Hypothalamus (tissue), 51 donors: ENCODE results near the gene TIAM1.
"Not testable (repeated sequence)": the region's sequence is repeated elsewhere in the genome, so short reads cannot be mapped to it uniquely, and the experiment has no call there.

ENCODE experiments used
- DNase-seq, 51 donors: peaks; one replicate each; lab custom pipeline; 2025; lab: John Stamatoyannopoulos, UW

The TIAM1 gene

DNA sequence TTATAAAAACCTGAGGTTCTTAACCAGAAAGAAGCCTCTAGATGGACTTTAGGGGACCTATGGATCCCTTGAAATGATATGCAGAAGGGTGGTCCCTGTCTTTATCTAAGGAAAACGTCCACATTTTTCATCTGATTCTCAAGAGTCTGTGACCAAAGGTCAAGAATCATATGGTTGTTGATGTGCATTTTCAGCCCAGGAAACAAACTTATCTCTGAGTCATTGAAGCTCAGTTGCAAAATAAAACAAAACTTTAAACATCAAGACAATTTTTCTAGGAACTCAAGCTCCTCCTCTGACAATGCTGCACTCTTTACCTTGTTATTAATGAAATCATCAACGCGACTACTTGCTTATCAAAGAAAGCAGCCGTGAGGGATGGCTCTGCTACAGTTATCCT lies 83.3 kb downstream of the TIAM1 start:
- no peak for DNase-seq

DNA sequence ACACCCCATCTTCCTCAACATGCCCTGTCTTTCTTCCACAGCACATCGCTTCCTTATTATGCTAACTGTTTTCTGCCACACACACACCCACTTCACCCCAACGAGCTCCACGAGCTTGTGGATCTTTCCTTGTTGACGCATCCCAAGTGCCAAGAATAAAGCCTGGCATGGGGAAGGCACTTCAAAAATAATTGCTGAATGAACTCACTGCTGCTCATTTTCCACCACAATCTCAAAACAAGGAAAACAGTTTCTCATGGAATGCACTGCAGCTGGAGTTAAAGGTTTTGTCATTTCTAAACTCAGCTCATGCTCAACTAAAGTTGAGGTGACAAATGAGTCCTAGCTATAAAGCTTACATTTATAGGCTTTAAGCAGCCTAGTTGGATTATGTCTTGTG lies 86.0 kb downstream of the TIAM1 start:
- DNase-seq = no peak

DNA sequence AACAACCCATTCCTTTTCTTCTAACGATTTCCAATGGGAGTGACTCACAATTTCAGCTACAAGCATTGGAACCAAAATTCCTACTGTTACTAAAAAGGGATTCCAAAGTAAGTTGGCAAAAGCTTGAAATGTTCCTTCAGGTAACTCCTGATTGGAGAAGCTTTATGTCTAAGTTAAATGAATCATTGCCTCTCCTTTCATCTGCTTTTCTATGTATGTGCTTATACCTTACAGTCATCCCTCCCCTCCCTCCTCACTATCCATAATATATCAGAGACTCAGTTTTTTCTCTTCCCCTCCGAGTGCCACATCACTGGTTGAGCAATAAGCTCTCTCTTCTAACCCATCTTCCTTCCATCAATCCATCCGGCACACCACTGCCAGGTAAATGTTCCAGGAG lies 86.8 kb downstream of the TIAM1 start:
- DNase-seq = no peak

DNA sequence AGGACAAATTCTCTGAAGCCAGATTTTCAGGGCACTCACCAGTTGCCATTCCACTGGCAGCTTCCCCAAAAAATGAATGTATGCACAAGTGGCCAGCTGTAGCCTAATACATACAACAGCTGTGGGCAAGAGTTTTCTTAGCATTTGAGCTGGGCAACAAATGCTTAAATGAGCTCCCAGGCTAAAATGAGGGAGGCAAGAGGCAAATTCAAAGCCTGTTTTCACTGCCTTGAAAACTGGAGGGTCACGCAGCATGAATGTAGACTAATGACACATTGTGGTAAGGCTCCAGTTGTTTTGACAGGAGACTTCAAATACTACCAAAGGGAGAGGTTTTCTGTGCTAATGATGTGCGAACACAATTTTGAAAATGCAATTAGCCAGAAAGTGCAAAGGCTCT lies 88.2 kb downstream of the TIAM1 start:
- peak in 1 of 51 donors; percentile 5 for DNase-seq

DNA sequence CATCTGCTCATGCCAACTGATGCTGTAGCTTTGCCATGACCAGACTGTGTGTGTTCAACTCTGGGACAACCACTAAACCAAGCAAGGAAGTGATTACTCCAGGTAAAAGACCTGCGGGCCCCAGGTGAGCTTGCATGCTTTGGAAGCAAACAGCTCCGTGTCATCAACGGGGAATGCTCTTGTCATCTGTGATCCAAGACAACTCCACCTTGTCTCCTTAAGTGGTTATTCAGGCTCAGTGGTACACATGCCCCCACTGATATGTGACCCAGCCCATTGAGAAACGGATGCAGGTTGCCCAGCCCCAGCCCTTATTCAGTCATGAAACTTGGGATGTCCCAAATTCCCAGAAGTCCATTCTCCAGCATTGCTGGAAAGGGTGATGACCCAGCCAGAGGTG lies 89.0 kb downstream of the TIAM1 start:
- no peak for DNase-seq

DNA sequence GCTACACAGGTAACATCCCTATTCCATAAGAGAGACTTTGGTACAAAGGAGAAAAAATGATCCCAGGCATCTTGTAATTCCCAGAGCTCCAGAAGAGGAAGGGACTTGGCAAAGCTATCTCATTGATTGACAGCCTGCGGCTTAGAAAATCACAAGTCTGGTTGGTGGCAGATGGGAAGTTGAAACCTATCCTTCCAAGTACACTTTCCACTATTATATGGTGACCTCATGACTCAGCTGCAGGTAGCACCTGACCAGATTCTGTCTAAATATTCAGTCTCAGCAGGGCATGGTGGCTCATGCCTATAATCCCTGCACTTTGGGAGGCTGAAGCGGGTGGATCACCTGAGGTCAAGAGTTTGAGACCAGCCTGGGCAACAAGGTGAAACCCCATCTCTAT lies 89.9 kb downstream of the TIAM1 start:
- no peak for DNase-seq

DNA sequence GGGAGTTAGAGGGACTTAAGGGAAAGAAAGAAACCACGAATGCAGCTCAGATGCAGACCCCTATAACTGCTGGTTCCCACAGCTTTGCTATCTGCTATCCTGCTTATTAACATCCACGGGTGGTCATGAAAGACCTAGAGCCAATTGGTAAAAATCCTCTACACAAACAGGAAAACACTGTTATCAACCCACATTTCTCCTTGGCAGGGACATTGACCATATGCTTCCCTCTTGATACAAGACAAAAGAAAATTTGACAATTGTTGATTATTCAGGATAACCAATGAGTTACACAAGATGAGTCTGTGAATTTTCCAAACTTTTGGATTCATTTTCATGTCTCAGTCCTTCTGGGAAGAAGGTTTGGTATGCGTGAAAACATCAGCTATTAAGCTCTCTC lies 90.4 kb downstream of the TIAM1 start:
- DNase-seq = no peak

DNA sequence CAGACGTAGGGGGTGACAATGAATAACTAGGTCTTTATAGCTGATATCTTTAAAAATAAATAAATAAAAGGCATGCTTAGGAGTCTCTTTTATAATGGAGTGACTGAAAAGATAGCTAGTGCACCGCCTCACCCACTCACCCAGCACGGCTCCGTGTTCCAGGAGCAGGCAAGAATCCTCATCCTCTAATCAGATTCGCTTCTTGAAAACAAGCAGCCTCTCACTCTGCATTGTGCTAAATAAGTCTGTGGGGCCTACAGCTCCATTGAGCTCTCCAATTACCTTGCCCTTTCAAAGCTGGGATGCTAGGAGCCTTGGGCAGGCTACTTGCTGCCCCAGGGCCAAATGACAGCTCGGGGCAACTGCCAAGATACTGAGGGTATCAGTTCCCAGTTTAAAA lies 91.5 kb downstream of the TIAM1 start:
- peak in 3 of 51 donors; percentile 9 to 51 (median 25) for DNase-seq

DNA sequence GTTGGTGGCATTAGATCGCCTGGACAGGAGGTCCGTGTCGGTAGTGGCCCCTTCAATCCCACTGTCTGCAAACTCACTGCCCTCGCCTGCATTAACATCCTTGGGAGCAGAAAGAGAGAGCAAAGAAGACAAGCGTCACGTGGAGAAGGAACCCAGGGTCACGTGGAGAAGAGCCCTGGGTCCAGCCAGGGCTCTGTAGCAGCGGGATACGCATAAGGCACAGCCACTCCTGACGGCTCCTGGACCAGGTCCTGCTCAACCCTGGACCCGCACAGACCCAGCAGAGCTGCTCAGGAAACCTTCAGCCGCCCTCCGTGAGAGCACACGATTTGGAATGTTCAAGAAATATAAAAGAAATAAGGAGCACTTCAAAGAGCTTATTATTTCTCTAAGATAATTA lies 92.0 kb downstream of the TIAM1 start:
- DNase-seq = no peak

DNA sequence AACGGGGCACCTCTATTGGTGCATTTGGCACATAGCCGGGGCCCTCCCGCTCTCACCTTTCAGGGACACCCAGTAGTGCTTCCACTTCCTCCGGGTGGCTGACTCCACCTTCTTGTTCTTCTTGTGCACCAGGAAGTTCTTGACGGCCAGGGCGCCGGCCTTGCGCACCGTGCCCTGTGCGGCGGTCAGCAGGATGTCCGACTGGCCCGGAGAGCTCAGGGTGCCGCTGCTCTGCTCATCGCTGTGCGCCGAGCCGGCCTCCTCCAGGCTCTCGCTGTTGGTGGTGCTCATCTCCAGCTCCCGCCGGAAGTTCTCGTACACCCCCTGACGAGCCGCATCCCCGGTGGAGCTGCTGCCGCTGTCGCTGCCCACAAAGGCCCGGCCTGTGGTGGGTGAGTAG lies 92.4 kb downstream of the TIAM1 start:
- no peak for DNase-seq

DNA sequence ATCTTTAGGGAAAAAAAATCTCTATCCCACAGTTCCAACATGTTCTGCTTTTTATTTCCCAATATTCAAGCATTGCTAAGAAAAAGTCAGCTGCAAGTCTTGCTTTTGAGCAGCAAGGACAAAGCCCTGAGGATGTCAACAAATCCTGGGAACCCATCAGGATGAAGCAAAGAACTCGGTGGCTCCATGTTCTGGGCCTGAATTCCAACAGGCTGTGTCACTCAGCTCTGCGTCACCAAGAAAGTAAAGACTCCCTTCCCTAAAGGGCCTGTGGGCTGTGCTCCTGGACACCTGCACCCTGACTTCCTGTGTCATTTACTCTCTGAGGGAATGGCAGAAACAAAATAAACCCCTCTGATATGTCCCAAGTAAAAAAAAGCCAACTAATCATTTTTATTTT lies 95.5 kb downstream of the TIAM1 start:
- no peak for DNase-seq

DNA sequence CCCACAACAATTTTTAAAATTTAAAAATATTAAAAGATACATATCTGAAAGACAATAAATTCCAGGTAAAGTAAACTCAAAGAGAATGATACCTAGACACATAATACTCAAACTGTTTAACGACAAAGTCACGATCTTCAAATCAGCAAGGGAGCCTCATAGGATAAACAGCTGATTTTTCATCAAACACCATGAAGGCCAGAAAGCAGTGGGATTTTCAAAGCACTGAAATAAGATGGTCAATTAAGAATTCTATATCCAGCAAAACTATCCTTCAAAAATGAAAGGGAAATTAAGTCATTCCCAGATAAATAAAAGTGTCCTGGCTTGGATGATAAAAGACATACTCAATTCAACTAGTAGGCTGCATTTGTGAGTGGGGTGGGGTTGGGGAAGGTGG lies 100.5 kb downstream of the TIAM1 start:
- no peak for DNase-seq

DNA sequence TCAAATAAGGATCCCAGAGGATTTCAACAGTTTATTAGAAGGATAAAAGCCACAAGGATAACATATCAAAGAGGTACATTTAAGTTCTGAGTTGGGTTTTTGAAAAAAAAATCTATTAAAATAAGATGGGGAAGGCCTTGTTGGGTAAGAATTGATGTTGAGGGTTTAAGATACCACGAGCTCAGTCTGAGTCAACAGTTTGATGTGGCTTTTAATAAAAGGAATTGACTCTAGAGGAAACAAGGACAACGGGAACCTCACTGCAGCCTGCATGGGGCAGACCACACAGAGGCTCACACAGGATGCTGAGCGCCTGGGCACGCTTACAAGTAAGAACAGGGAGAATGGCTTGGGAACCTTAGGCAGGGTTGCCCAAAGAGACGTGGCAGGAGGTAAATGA lies 107.5 kb downstream of the TIAM1 start:
- no peak for DNase-seq

DNA sequence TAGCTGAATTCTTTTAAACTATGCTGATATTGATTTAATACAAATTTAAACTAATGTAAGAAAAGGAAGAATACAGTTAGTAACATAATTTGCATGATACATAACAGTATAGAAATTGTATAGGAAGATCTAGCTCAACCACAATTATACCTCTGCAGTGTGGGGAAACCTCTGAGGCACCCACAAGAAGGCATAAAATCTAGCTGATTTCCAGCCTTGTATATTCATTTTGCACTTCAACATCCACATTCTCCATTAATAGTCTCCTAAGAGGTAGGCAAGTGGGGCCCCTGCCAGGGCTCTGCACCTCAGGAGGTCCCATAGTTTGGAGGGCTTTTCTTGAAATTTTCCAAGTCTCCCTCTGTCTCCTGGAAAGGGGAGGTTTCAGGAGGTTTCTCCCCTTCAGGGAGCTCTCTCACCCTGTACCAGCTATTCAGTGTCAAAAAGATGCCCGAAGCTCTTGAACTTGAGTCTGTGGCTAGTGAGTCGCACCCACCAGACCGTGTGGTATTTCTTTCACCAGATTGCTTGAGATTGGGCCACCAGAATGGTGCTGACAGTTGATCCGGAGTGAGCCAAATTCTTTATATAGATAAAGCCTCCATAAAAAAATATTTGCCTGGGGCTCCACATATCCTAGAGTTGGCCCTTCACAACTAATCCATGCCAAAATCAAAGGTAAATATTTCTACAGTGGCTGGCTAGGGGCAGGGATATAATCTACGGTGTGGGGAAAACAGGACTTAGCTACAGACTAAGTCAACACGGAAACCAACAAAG lies 108.2 kb downstream of the TIAM1 start:
- DNase-seq = no peak

DNA sequence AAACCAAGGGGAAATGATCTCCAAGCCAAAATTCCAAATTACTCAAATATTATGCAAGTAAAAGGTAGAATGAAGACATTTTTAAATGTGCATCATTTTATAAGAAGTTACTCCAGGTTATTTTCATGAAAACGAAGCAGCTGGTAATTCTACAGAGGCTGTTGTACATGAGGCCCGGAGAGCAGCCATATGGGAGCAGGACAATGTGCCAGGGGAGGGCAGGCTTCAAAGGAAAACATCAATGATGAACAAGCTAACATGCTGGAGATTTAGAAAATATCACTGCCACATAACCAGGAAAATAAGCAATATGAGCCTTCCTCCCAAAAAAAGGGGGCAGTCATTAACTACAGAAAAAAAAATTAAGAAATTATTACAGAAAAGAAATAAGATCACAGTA lies 109.1 kb downstream of the TIAM1 start:
- DNase-seq = no peak

DNA sequence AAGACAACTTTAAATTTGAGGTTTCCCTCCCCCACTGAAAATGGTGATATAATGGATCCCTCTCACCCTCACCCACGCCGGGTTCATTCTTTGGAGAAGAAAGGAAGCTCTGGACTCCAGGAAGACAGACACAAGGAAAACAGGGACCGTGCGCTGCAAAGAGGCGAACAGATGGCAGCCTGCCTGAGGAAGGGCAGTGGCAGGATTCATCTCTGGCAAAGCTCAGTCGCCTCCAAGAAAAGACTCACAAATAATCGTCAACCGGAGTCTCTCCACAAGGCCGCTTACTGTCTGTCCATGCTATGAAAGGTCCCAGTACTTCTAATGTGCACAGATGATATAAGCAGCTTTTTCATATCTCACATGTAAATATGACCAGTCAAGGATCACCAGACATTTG lies 110.3 kb downstream of the TIAM1 start:
- no peak for DNase-seq

DNA sequence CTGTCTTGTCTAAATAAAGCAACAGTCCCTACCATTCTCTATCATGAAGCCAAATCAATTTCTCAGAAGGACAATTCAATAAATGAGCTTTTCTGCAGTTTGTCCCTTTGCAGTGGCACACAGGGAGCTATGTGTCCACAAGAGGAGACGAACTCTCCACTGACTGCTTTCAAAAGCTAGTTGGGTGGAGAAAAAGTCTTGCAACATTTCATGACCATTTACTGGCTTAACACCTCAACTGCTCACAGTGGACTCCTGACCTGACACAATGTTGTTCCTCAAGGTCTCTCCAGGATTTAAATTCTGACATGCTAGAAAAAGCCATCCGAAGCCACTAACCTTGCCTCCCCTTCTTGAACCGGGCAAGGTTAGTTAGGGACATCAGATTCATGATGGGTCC lies 111.7 kb downstream of the TIAM1 start:
- DNase-seq = no peak

DNA sequence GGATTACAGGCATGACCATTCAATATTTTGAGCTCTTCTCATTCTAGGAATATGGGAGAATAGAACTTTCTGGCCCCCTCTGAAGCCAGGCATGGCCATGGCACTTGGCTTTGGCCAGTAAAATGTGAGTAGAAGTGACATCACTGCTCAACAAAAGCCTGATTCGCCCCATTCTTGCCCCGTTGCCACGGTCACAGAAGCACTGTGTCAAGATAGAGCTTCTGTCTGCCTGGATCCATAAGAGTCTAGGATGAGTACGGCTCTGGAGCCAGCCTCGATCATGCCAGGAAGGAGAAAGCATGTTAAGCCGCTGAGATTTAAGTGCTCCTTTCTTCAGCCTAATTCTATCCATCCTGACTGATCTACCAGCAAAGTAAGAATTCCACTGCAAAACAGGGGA lies 113.1 kb downstream of the TIAM1 start:
- DNase-seq = no peak

DNA sequence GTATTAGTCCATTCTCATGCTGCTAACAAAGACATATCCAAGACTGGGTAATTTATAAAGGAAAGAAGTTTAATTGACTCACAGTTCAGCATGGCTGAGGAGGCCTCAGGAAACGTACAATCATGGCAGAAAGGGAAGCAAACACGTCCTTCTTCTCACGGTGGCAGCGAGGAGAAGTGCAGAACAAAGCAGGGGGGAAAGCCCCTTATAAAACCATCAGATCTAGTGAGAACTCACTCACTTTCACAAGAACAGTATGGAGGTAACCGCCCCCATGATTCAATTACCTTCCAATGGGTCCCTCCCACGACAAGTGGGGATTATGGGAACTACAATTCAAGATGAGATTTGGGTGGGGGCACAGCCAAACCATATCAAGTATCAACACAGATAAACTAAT lies 115.3 kb downstream of the TIAM1 start:
- not testable (repeated sequence) for DNase-seq

DNA sequence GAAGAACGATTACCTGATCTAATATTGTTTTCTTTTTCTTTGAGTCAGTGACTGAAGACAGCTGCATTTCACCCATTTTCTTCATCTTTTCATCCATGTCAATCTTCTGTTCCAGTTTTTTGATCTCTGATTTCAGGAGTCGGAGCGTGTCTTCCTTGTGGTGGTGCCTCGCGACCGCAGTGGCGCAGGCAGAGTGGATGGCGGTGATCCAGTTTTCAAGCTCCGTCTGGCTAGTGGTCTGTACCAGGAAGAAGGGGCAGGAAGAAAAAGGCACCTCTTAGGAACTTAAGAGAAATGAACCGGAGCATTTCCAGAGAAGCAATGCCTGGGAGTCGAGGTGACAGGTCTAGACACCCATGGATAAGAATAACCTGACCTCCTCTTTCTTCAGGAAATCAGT lies 118.3 kb downstream of the TIAM1 start:
- no peak for DNase-seq

DNA sequence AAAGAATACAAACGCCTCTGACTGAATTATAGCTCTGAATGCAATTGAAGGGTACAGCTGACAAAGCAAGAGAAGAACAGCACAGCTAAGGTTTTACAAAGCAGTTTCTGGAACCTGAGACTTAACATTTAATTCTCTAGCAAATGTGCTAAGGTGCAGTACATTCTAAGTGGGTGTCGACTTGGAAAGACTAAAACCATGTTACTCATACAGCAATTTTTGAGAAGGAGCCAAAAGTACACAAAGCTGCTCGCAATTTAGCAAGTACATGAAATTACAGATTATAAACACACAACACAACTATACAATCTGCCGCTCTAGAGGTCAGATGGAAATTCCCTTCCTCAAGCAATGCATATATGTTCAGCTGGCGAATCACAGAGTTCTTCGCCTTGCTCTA lies 121.9 kb downstream of the TIAM1 start:
- DNase-seq = peak in 1 of 51 donors; percentile 65

DNA sequence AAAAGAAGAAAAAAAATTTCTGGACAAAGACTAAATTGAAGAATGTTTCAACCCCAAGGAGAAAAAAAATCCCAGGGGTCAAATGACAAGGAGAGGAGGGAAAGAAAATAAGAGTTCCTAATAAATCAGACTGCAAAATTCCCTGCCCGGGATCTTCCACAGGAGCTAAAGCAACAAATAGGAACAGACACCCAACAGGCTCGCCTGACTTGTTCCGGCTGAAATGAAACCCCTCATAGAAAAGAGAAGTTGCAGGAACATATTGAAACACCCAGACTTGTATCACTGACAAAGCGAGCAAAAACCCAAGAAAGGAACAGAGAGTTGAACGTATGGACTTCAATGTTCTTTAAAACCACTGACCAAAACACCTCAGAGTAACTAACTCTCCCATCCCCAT lies 123.0 kb downstream of the TIAM1 start:
- DNase-seq = peak in 1 of 51 donors; percentile 76

DNA sequence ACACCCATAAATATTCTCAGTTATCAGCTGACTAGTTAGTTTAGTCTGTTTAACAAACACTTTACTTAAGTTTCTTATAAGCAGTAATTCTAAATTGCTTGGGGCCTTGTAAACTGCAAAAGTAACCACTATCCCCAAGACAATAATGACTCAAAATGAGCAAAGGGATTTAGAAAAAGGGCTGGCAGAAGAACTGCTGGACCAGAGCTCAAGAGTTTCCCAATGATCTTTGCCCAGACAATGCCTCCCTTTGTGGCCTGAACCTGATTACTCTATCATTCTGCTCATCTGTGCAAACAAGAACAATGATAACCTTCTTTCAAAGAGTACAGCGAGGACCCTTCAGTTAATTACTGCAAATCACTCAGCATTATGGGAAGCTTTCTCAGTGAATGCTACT lies 123.5 kb downstream of the TIAM1 start:
- DNase-seq = peak in 9 of 51 donors; percentile 4 to 79 (median 22)
